PC-3 (cell line): ENCODE results near the gene AFG3L2.

Source experiments
- CTCF ChIP-seq: fragments of 300-600 bp; sonication (generic); conservative IDR thresholded peaks from 2 replicates; pipeline ENCODE4 v1.5.1; 2017; ENCODE audit warnings: antibody characterized with exemption, low read depth, mild to moderate bottlenecking, low read length
- EZH2 ChIP-seq: fragments of 300-600 bp; sonication (generic); IDR thresholded peaks from one replicate; pipeline ENCODE4 v1.6.1; 2017; ENCODE audit warnings: antibody characterized with exemption, mild to moderate bottlenecking, low read length; ENCODE audit not compliant: unreplicated experiment

GRCh38 chr18:12310762-12311161 lies 66.3 kb downstream of the AFG3L2 start:
- TF ChIP-seq EZH2 (no peak), CTCF (no peak)
